ENCODE data around the gene HOXC10. TPM values are rescaled to one million over a fixed set of nuclear protein-coding genes. Genes with fewer than 3 reads are reported as not detected.

The HOXC10 gene
- total and polyA plus RNA-seq, 2 of the 8 experiments (the other 6 are each of a cell fraction or from before 2014, with no cell fraction given) = not detected

- DNase-seq (ENCODE audit: low read depth in 1 of 2, low spot score in 2 of 2) (peak in 1 of 2 experiments; percentile 41), FAIRE-seq (no peak)
- Histone ChIP-seq H2BK20ac (ENCODE audit: low read length) (no peak overlapping the region), H2BK15ac (ENCODE audit: low read length) (no peak overlapping the region), H3K14ac (ENCODE audit: insufficient read length) (no peak overlapping the region), H3K4me2 (ENCODE audit: insufficient read depth in 1 of 2, low read depth in 2 of 2, low read length in 2 of 2) (no peak overlapping the region; a peak in 1 of 4 replicates), H3K18ac (ENCODE audit: extremely low read depth, low read length) (no peak overlapping the region), H4K91ac (replicated peaks; ENCODE audit: insufficient read length, low read length) (no peak overlapping the region), H3K4me3 (ENCODE audit: extremely low read depth in 1 of 4, insufficient read depth in 2 of 4, low read depth in 3 of 4, low read length in 4 of 4) (no peak overlapping the region), H2AK5ac (ENCODE audit: low read depth, low read length) (no peak overlapping the region), H4K5ac (ENCODE audit: insufficient read length, low read depth, low read length) (no peak overlapping the region), H3K27me3 (replicated peaks in 1 of 4; ENCODE audit: control insufficient read depth in 3 of 4, extremely low read depth in 1 of 4, insufficient read depth in 3 of 4, low read length in 3 of 4) (peaks cover 91 to 100% (median 98%) of the 10 kb centered on the region in 4 experiments), H3K36me3 (ENCODE audit: control insufficient read depth in 2 of 4, insufficient read depth in 4 of 4, low read length in 3 of 4) (peaks cover 0 to 6% (median 0%) of the 10 kb centered on the region in 4 experiments; a peak in 1 of 8 replicates), H4K8ac (ENCODE audit: extremely low read depth, insufficient read depth, low read length) (no peak overlapping the region), H3K4ac (replicated peaks; ENCODE audit: insufficient read length, low read depth, low read length) (no peak overlapping the region), H4K20me1 (replicated peaks in 1 of 2; ENCODE audit: control insufficient read depth in 1 of 2, insufficient read depth in 2 of 2, low read length in 2 of 2) (peaks cover 12 to 29% of the 10 kb centered on the region in 2 experiments), H3K27ac (ENCODE audit: low read depth, low read length) (no peak overlapping the region), H3K4me1 (replicated peaks in 1 of 4; ENCODE audit: control insufficient read depth in 3 of 4, insufficient read depth in 4 of 4, low read length in 3 of 4) (peaks cover 0 to 6% (median 5%) of the 10 kb centered on the region in 4 experiments; a peak in 4 of 7 replicates), H3K9me3 (ENCODE audit: insufficient read depth in 2 of 2, low read depth in 1 of 2, low read length in 1 of 2) (no peaks in the 10 kb centered on the region), H3K79me2 (ENCODE audit: control insufficient read depth in 1 of 2, insufficient read depth in 2 of 2, low read length in 2 of 2) (no peaks in the 10 kb centered on the region), H2AFZ (ENCODE audit: low read length) (no peak overlapping the region), H3K79me1 (ENCODE audit: low read depth, low read length) (no peaks in the 10 kb centered on the region), H3K56ac (replicated peaks; ENCODE audit: insufficient read length, low read depth, low read length) (no peak overlapping the region), H2BK120ac (replicated peaks; ENCODE audit: low read depth, low read length) (no peak overlapping the region), H3K23ac (ENCODE audit: insufficient read length) (no peak overlapping the region), H2BK12ac (ENCODE audit: low read depth, low read length) (peak overlapping the region; percentile 60; the same call in 1 of the 2 replicates), H3K9ac (replicated peaks in 1 of 4; ENCODE audit: extremely low read depth in 1 of 4, low read depth in 3 of 4, low read length in 3 of 4) (no peak overlapping the region), H2BK5ac (ENCODE audit: low read depth, low read length) (no peak overlapping the region), H3K23me2 (ENCODE audit: low read depth, low read length) (no peaks in the 10 kb centered on the region; the same call in 1 of the 2 replicates)
- CTCF ChIA-PET (ENCODE audit: partially characterized antibody) = interaction anchor here (0.6 to 1.9 kb wide), 3 partner anchors 28 to 265 kb away, joined by 3 to 5 read pairs (median 4); no protein-coding TSS in a partner anchor
- WGBS, 2 experiments (ENCODE audit: extremely low coverage in 1 of 2, insufficient coverage in 1 of 2, insufficient read length in 1 of 2, insufficient replicate concordance in 2 of 2, low coverage in 1 of 2, low lambda C conversion rate in 2 of 2, missing lambda C conversion rate in 1 of 2) = 33% methylated on average over 11 of the region's 12 CpGs; no CpG with 5 or more reads in 1 of the 2 experiments
- POLR2A ChIA-PET (ENCODE audit: partially characterized antibody) = interaction anchor here (3.0 kb wide), 1 partner anchor 15 kb away, joined by 12 read pairs; no protein-coding TSS in a partner anchor
- TF ChIP-seq NRF1 (IDR thresholded peaks at IDR 0.05; ENCODE audit: low read depth, low read length) = no peak
- TF ChIP-seq GABPA (IDR thresholded peaks at IDR 0.05; ENCODE audit: borderline replicate concordance, insufficient read depth, low read length) = no peak
- TF ChIP-seq SRF (IDR thresholded peaks at IDR 0.05; ENCODE audit: low read depth, low read length) = no peak
- no peak for TF ChIP-seq YY1 (IDR thresholded peaks at IDR 0.05; ENCODE audit: low read depth, low read length)
- peak; percentile 39; the same call in 1 of the 2 replicates for TF ChIP-seq SUZ12 (IDR thresholded peaks at IDR 0.05; ENCODE audit: low read length)
- peak; percentile 76 for TF ChIP-seq RNF2 (IDR thresholded peaks at IDR 0.05; ENCODE audit: borderline replicate concordance, low read depth, low read length, missing control alignments, poor library complexity, severe bottlenecking)
These were observed 47.8 kb upstream of the HOXC10 start for GRCh38 chr12:53937099-53937498.
